Measurements from ENCODE around the gene TRMT61A.

The TRMT61A gene

GRCh38 chr14:103528587-103529382, at the start of gene TRMT61A:
Gene TRMT61A, plus strand, starts transcription at chr14:103529196. Its CDS starts 783 bp downstream, at chr14:103529979.
- peak; percentile 72 for DNase-seq

GRCh38 chr14:103480595-103480994, 48.4 kb upstream of the TRMT61A start:
- DNase-seq: no peak

GRCh38 chr14:103483600-103483999, 45.4 kb upstream of the TRMT61A start:
- DNase-seq: no peak

GRCh38 chr14:103485504-103485903, 43.5 kb upstream of the TRMT61A start:
- DNase-seq: no peak

GRCh38 chr14:103488071-103488470, 40.9 kb upstream of the TRMT61A start:
- peak; percentile 21 for DNase-seq

- peak; percentile 75 for DNase-seq
Observed at GRCh38 chr14:103488960-103489359, 40.0 kb upstream of the TRMT61A start.

GRCh38 chr14:103489621-103490020, 39.4 kb upstream of the TRMT61A start:
- peak; percentile 87 for DNase-seq

- DNase-seq: no peak
Observed at GRCh38 chr14:103491691-103492090, 37.3 kb upstream of the TRMT61A start.

- no peak for DNase-seq
Observed at GRCh38 chr14:103492156-103492925, 36.7 kb upstream of the TRMT61A start.

- DNase-seq: no peak
Observed at GRCh38 chr14:103495854-103496253, 33.1 kb upstream of the TRMT61A start.

- DNase-seq: no peak
Observed at GRCh38 chr14:103496776-103497175, 32.2 kb upstream of the TRMT61A start.

- DNase-seq: no peak
Observed at GRCh38 chr14:103499709-103500108, 29.3 kb upstream of the TRMT61A start.

- DNase-seq: peak; percentile 28
Observed at GRCh38 chr14:103500148-103500990, 28.6 kb upstream of the TRMT61A start.

GRCh38 chr14:103501041-103501870, 27.7 kb upstream of the TRMT61A start:
- no peak for DNase-seq

- no peak for DNase-seq
Observed at GRCh38 chr14:103501921-103502669, 26.9 kb upstream of the TRMT61A start.

- no peak for DNase-seq
Observed at GRCh38 chr14:103502877-103503276, 26.1 kb upstream of the TRMT61A start.

GRCh38 chr14:103503296-103503695, 25.7 kb upstream of the TRMT61A start:
- DNase-seq: no peak

GRCh38 chr14:103504991-103505565, 23.9 kb upstream of the TRMT61A start:
- no peak for DNase-seq

- DNase-seq: no peak
Observed at GRCh38 chr14:103507751-103508150, 21.2 kb upstream of the TRMT61A start.

GRCh38 chr14:103508521-103509329, 20.3 kb upstream of the TRMT61A start:
- no peak for DNase-seq
